22Rv1 (cell line): ENCODE data around the gene PTPRD.
"Not testable (repeated sequence)": the region's sequence is repeated elsewhere in the genome, so short reads cannot be mapped to it uniquely, and the experiment has no call there.

Experiments
- H3K27ac ChIP-seq: fragments of 450-650 bp; 2 replicates; pipeline ENCODE4 v1.5.1; 2017
- CTCF ChIP-seq: fragments of 450-650 bp; IDR thresholded peaks from 2 replicates; pipeline ENCODE4 v1.5.1; 2017; ENCODE audit warnings: mild to moderate bottlenecking
- ZFX ChIP-seq: fragments of 450-650 bp; IDR thresholded peaks from 2 replicates; pipeline ENCODE4 v1.6.1; 2017; ENCODE audit warnings: antibody characterized with exemption, borderline replicate concordance

Gene PTPRD

GRCh38 chr9:9112001-9112720 lies 1500.6 kb downstream of the PTPRD start:
- TF ChIP-seq CTCF (no peak), ZFX (no peak)
- H3K27ac ChIP-seq, result no peak overlapping the region

GRCh38 chr9:9108641-9109040 lies 1504.2 kb downstream of the PTPRD start:
- H3K27ac ChIP-seq, result no peak overlapping the region
- no peak for TF ChIP-seq CTCF
- TF ChIP-seq ZFX, result no peak

GRCh38 chr9:9102295-9102694 lies 1510.5 kb downstream of the PTPRD start:
- H3K27ac ChIP-seq, result no peak overlapping the region
- TF ChIP-seq ZFX (no peak), CTCF (no peak)

DNA sequence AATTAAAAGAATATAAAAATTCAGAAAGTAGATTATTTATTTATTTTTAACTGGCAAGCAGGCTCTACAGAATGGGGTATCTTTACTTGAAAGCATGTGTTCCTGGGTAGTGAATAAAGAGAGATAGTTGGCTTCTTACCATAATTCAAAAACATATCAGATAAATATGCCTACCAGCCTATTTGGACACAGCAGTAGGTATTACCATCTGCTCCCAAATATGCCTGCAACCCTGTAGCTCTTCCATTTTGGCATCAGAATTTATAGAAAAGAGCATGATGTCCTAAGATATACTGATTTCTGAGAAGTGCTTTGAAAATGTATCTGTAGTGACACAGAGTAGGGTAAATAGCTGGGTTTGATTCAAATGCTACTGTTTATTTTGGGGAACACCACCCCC lies 1512.7 kb downstream of the PTPRD start:
- no peak for TF ChIP-seq CTCF
- TF ChIP-seq ZFX, result no peak
- no peak overlapping the region for H3K27ac ChIP-seq

DNA sequence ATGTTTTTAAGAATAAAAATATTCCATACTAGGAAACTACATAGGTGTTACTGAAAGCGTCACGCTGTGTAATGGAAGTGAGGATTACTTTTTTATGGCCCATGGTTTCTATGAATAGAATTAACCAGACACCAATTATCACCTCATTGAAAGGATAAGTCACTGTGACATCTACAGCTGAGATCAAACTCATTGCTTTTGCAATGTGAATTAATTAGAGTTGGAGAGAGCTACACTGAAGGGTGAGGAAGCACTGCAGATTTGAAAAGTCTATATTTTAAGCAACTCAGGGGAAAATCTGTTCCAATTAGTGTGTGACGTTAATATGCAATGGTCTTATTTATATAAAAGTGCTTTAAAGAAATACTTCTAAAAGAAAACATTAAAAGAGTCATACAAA lies 1513.2 kb downstream of the PTPRD start:
- TF ChIP-seq ZFX (no peak), CTCF (no peak)
- H3K27ac ChIP-seq, result no peak overlapping the region

- H3K27ac ChIP-seq, result not testable (repeated sequence)
Measured at GRCh38 chr9:9097254-9097653, 1515.5 kb downstream of the PTPRD start.

GRCh38 chr9:9091387-9091786 lies 1521.4 kb downstream of the PTPRD start:
- H3K27ac ChIP-seq, result no peak overlapping the region
- TF ChIP-seq ZFX (no peak), CTCF (no peak)

DNA sequence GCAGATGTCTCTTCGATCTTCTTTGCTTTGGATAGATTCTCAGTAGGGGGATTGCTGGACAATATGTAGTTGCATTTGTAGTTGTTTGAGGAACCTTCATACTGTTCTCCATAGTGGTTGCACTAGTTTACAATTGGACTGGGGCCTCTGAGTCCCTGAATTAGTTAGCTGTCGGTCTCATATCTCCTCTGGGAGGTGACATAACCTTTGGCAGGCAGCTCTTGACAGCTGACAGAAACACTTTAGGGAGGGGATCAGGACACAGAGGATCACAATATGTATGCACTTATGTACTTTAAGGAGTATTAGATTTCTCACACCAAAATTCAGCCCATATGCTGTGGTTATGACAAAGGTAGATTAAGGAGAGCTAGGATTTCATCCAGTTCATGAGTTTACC lies 1533.3 kb downstream of the PTPRD start:
- H3K27ac ChIP-seq, result no peak overlapping the region
- TF ChIP-seq ZFX (no peak), CTCF (no peak)
